GM21360 (cell line): ENCODE data around the gene ARV1.
A peak's percentile ranks its signal among the peaks of the same experiment; 100 is the strongest.

Experiments
- ATAC-seq: cut with Tn5 transposase; IDR thresholded peaks from one replicate; pipeline ENCODE4 v1.9.1; 2021; ENCODE audit warnings: mild to moderate bottlenecking, moderate library complexity; ENCODE audit not compliant: unreplicated experiment

The ARV1 gene

GRCh38 chr1:230978491-230979388, at the start of gene ARV1, which contains the start of gene TTC13:
Gene ARV1, plus strand, starts transcription at chr1:230979094. Its CDS starts 12 bp downstream, at chr1:230979106.
Gene TTC13, minus strand, starts transcription at chr1:230978861. Its CDS starts 31 bp downstream, at chr1:230978830.
- ATAC-seq = peak; percentile 90

- no peak for ATAC-seq
These were observed 47.9 kb upstream of the ARV1 start for GRCh38 chr1:230930986-230931385.

DNA sequence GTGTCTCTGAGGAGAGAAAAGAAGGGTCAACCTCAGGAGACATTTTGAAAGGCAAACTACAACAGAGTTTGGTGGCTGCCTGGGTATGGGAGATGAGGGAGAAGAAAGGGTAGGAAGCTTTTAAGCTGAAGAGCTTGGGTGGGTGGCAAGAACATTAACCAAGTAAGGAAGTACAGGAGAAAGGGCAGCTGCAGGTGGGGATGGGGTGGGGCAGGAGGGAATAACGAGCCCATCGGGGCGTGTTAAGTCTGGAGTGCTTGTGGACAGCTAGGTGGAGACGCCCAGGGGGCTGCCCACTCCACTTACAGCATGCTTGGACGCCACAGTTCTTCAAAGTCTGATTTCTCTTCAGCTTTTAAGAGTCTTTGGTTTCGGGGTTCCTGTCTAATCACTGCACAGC, 43.0 kb upstream of the ARV1 start:
- ATAC-seq = no peak

- ATAC-seq = no peak
These were observed 42.4 kb upstream of the ARV1 start for GRCh38 chr1:230936475-230936874.

DNA sequence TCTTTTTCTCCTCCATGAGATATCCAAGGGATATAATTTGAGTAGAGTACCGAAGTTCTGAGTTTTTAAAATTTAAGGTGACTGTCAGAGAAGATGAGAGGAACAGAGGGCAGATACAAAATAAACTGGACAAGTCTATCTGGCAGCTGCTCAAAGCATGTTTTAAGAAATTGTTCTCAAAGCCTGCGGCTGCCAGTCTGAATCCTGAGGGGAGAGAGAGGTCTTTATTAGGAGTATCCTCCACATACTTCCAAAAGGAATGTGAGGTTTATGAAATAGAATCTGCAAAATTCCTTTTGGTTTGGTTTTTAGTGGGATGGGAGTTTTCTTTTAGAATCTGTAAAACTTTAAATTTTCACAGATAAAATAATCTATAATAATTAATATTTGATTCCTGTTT, 41.5 kb upstream of the ARV1 start:
- ATAC-seq = no peak

GRCh38 chr1:230938924-230939368, 39.9 kb upstream of the ARV1 start:
- no peak for ATAC-seq

- ATAC-seq = no peak
These were observed 38.9 kb upstream of the ARV1 start for GRCh38 chr1:230939806-230940489.

GRCh38 chr1:230940848-230941247, 38.0 kb upstream of the ARV1 start:
- no peak for ATAC-seq

- no peak for ATAC-seq
These were observed 35.8 kb upstream of the ARV1 start for GRCh38 chr1:230943048-230943593.

- no peak for ATAC-seq
These were observed 30.6 kb upstream of the ARV1 start for GRCh38 chr1:230948301-230948700.

DNA sequence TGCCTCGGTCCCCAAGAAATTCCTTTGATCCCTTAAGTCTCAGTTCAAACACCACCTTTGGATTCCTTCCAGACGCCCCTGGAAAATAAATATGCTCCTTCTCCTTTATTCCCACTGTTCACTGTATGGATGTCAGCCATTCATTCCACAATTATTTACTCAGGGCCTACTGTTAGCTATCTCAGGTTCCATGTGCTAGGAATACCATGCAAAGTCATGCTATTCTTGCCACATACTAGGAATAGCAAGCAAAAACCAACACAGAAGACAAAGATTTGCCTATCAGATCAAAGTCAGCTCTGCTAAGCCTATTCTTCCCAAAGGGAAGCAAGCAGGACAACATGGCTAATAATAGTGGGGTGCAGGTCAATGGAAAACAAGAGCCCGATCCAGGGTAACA, 30.0 kb upstream of the ARV1 start:
- ATAC-seq = no peak

DNA sequence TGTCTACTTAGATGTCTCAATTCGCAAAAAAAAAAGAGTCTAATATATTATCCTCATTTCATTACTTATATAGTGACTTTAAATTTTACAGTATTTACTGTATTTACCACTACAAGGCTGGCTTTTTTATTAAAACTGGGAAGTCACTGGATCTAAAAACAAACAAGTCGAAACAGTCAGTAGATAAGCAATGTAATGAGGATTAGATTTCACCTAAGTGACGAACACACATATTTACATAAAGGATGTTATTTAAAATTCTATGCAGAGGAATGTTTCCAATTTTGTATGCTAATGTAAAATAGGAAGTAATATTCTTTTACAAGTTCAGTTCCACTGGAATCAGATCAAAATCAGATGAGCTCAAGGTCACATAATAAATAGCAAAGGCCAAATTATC, 28.5 kb upstream of the ARV1 start:
- no peak for ATAC-seq

GRCh38 chr1:230957580-230957989, 21.3 kb upstream of the ARV1 start:
- ATAC-seq = peak; percentile 81

DNA sequence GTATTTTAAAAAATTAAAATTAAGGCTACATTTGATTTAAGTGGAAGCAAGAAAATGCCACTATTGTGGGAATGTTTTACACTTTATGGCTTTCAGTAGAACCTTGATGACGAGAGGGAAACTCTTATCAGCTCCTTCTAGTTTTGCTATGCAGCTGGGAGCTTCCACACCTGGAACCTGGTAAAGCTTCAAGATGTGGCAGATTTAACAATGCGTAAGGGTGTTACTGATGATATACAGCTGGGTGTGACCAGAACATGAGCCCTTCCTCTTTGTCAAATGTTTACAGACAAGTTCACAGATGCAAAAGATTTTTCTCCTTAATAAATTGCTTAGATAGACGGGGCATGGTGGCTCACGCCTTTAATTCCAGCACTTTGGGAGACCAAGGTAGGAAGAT, 20.5 kb upstream of the ARV1 start:
- no peak for ATAC-seq

- no peak for ATAC-seq
These were observed 14.0 kb upstream of the ARV1 start for GRCh38 chr1:230964896-230965295.

GRCh38 chr1:230965535-230965934, 13.4 kb upstream of the ARV1 start:
- no peak for ATAC-seq

GRCh38 chr1:230966358-230966873, 12.5 kb upstream of the ARV1 start:
- no peak for ATAC-seq

GRCh38 chr1:230970432-230970831, 8.5 kb upstream of the ARV1 start:
- no peak for ATAC-seq

DNA sequence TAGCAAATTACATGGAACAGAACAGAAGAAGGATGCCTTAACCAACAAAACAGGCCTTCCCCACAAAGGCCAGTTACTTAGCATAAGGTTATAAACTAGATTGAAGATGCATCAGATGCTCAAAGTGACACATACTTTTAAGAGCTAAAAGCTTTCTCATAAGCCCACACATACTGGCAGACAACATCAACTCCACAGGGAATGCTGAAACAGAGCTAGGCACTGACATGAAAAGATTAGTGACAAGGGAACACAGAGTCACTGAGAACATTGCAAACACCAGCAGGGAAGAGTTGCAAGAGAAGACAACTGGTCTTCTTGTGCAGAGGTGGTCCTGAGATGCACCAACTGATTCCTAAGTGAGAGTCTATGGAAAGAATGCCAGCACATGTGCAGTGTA, 7.1 kb upstream of the ARV1 start:
- ATAC-seq = no peak

DNA sequence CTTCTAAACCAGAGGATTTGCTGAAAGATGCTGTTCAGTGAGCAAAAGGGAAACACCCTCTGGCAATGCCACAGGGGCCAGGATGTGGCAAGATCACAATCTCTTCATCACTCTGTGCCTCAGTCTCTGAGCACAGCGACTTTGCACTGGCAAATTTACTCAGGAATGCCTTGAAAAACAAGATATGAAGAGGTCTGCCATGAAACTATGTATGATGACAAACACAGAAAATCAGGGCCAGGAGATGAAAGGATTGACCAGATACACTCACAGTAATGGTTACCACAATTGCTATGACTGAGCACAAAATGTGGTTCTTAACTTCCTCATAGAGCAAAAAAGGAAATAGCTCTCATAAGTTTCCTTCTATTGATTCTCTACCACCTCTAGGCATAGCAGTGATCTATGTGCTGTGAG, 6.0 kb upstream of the ARV1 start:
- peak; percentile 67 for ATAC-seq

DNA sequence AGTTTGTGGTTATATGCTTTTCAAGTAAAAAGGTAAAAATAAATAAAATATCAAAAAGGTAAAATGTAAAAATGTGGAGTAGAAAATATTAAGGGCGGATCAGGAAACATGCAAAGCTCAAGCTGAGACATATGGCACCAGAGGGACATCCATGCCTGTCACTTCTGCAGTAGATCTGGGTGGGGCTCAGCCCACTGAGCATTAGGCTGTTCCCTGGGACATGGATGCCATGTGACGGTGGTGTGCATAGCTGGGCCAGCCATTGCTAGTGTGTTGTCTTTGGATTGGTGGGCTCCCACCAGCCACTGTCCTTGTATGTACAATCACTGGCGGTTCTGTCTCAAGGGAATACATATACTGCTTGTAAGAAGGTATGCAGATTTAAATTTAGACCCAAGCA, 3.3 kb upstream of the ARV1 start:
- ATAC-seq = no peak
